ENCODE measurements around the gene LCOR.

The LCOR gene

DNA sequence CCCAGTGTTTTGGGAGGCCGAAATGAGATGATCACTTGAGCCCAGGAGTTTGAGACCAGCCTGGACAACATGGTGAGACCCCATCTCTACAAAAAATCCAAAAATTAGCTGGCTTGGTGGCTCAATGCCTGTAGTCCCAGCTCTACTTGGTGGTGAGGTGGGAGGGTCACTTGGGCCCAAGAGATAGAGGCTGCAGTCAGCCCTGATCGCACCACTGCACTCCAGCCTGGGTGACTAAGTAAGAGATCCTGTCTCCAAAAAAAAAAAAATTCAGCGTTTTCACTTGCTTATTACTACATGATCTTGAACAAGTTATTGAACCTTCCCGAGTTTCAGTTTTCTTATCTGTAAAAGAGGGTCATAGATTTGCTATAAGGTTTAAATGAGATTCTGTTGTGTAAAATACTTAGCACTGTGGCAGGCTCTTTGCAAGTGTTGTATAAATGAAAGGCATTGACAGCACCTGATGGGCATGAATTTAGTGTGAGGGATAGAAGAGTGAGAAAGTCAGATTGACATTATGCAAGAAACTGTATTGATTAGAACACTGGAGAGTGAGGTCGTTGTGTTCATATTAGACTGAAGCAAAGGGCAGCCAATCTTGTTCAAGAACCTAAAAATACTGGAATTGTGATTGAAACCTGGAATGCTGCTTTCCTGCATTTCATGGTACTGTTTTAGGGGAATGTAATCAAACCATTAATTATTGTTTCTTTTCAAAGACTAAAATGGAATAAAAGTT, 136.8 kb downstream of the LCOR start:
- Mint-ChIP-seq H3K4me1 (no peaks in the 10 kb centered on the region), H3K4me3 (no peak overlapping the region), H3K36me3 (peaks cover 6% of the 10 kb centered on the region), H3K27ac (no peak overlapping the region), H3K9me3 (no peaks in the 10 kb centered on the region)
- DNase-seq (ENCODE audit: low spot score in 2 of 2) (no peak), ATAC-seq (no peak)

DNA sequence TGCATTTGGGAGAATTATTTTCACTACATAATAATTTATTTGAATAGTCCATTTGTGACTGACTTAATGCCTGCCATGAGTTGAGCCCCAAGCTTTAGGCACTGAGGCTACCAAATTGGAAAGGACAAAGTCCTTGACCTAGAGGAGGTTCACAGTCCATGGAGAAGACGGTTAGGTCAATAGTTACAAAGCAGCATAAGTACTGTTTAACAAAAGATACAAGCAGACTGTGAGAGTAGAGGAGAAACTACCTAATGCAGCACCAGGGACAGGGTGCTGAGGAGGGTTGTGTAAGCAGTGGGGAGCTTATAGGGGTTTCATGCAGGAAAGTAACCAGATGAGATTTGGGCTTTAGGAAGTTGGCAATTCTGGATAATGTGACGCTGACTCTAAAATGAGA, 139.2 kb downstream of the LCOR start:
- H3K27ac Mint-ChIP-seq, result no peak overlapping the region
- no peak for ATAC-seq

DNA sequence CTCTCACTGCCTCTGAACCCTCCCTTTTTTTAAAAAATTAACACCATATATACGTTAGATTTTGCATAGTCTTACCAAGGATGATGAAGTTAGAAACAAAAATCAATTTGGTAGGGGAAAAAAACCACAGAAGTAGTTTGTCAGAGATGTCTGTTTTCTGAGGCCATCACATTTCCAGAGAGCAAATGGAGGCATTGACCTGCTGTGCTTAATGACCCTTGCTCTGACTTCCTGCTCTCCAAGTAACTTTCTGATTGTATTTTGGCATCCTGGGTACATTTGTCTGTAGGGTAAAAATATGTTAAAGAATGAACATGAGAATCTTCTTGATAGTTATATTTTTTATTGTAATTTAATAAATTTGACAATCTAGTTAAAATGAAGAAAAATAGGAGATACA, 140.2 kb downstream of the LCOR start:
- no peak overlapping the region for H3K27ac Mint-ChIP-seq
- DNase-seq (ENCODE audit: low spot score in 2 of 2), result no peak

More for the DNA sequence above, 139.2 kb downstream of the LCOR start:
- Mint-ChIP-seq H3K4me1 (no peaks in the 10 kb centered on the region), H3K9me3 (no peaks in the 10 kb centered on the region), H3K36me3 (no peaks in the 10 kb centered on the region), H3K4me3 (no peak overlapping the region)
- no peak for DNase-seq (ENCODE audit: low spot score in 2 of 2)

DNA sequence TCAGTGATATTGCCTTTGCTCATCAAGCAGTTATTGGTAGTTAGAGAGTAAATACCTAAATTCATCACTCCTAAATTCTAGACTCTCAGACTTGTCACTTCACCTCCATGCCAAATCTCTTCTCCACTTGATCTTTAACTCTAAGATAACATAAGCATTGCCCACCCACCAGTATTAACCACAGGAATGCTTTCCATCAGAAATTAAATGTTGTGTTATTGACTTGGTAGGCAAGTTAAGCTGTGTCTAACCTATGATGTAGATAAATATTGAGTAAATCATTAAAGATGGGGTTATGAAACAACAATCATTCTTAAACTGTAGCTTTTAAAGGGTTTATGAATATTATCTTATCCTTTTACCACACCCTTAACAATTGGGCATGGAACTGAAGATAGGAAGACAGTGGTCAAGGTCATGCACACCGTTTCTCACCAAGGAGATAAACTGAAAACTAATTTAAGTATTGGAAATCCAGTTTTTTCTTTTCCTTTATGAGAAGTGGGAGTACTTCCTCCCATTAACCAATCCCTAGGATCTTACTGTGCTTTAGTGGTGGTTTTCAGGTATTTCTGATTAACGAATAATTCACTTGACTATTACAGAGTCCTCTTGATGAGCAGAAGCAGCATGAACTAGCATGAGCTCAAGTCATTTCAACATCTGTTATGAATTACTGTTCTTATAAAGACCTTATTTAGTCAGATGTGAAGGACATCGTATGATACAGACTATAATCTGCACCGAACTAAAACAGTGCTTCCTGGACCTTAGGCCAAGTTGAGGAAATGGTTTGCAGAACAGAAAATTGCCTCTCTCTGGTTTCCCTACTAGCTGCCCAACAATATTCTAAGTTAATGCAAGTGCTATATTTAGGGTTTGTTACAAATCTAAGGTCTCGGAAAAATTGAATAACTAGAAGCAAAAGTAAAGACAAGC, 142.0 kb downstream of the LCOR start:
- no peak for ATAC-seq
- no peak for DNase-seq (ENCODE audit: low spot score in 2 of 2)
- no peaks in the 10 kb centered on the region for H3K9me3 Mint-ChIP-seq
- H3K27ac Mint-ChIP-seq, result no peak overlapping the region
- no peak overlapping the region for H3K4me3 Mint-ChIP-seq
- no peaks in the 10 kb centered on the region for H3K36me3 Mint-ChIP-seq
- H3K4me1 Mint-ChIP-seq, result peaks cover 15% of the 10 kb centered on the region

More for the DNA sequence above, 140.2 kb downstream of the LCOR start:
- Mint-ChIP-seq H3K4me3 (no peak overlapping the region), H3K9me3 (no peaks in the 10 kb centered on the region), H3K4me1 (no peaks in the 10 kb centered on the region), H3K36me3 (no peaks in the 10 kb centered on the region)
- ATAC-seq, result no peak

DNA sequence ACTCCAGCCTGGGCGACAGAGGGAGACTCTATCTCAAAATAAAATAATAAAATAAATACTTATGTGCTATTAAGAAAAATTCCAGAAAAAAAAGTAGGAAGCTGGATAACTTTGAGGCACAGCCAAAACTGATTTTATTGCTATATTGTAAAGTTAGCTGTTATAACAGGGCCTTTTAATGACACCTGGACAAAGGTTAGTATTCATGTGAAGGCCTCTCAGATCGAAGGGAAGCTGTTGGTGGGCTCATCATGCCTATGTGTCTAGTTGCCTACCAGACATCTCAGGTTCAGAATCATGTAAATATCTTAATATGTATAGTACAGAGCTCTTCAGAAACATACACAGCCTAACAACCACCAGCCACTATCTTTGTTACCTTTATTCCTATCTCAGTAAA, 143.0 kb downstream of the LCOR start:
- H3K4me1 Mint-ChIP-seq, result peaks cover 19% of the 10 kb centered on the region
- no peaks in the 10 kb centered on the region for H3K36me3 Mint-ChIP-seq
- H3K27ac Mint-ChIP-seq, result no peak overlapping the region

DNA sequence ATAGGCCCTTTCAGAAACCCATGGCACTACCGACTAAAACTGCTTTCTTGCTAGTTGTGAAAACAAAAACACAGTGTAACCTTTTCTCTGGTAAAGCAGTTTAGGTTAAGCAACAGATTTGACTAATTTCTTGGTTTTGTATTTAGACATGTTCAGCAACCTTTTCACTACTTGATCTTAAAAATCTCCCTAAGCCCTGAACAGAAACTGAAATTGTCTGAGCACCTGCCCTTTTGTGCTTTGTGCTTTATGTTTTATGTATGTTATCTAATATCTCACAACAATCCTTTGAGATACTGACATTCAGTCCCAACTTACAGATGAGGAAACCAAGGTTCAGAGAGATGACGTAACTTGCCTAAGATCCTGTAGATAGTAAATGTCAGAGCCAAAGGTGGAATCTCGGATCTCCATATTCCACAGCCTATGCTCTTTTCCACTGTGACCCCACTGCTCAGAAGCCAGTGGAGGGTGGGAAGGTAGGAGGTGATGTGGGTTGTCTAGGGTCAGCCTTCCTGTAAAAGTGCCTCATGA, 146.6 kb downstream of the LCOR start:
- peaks cover 22% of the 10 kb centered on the region for H3K36me3 Mint-ChIP-seq
- no peaks in the 10 kb centered on the region for H3K9me3 Mint-ChIP-seq
- peaks cover 19% of the 10 kb centered on the region for H3K4me1 Mint-ChIP-seq
- peak; percentile 94 for ATAC-seq
- peak overlapping the region; percentile 60 for H3K27ac Mint-ChIP-seq
- no peak for DNase-seq (ENCODE audit: low spot score in 2 of 2)
- peak overlapping the region; percentile 34 for H3K4me3 Mint-ChIP-seq

More for the DNA sequence above, 143.0 kb downstream of the LCOR start:
- no peaks in the 10 kb centered on the region for H3K9me3 Mint-ChIP-seq
- H3K4me3 Mint-ChIP-seq, result no peak overlapping the region
- no peak for DNase-seq (ENCODE audit: low spot score in 2 of 2)
- ATAC-seq, result no peak

DNA sequence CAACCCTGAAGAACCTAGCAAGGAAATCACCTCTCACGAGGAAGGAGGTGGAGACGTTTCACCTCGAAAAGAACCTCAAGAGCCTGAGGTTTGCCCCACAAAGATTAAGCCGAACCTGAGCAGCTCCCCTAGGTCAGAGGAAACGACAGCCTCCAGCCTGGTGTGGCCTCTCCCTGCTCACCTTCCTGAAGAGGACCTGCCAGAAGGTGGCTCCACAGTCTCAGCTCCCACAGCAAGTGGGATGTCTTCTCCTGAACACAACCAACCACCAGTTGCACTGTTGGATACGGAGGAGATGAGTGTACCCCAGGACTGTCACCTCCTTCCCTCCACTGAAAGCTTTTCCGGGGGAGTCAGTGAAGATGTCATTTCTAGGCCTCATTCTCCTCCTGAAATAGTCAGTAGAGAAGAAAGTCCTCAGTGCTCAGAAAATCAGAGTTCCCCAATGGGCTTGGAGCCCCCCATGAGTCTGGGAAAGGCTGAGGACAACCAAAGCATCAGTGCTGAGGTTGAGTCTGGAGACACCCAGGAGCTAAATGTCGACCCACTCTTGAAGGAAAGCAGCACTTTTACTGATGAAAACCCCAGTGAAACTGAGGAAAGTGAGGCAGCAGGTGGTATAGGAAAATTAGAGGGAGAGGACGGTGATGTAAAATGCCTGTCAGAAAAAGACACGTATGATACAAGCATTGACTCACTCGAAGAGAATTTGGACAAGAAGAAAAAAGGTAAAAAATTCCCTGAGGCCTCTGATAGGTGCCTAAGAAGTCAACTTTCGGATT, 150.2 kb downstream of the LCOR start:
- H3K4me3 Mint-ChIP-seq, result no peak overlapping the region
- peaks cover 28% of the 10 kb centered on the region for H3K4me1 Mint-ChIP-seq
- H3K36me3 Mint-ChIP-seq, result peaks cover 22% of the 10 kb centered on the region
- H3K27ac Mint-ChIP-seq, result no peak overlapping the region
- DNase-seq (ENCODE audit: low spot score in 2 of 2), result no peak
- no peaks in the 10 kb centered on the region for H3K9me3 Mint-ChIP-seq
- no peak for ATAC-seq

DNA sequence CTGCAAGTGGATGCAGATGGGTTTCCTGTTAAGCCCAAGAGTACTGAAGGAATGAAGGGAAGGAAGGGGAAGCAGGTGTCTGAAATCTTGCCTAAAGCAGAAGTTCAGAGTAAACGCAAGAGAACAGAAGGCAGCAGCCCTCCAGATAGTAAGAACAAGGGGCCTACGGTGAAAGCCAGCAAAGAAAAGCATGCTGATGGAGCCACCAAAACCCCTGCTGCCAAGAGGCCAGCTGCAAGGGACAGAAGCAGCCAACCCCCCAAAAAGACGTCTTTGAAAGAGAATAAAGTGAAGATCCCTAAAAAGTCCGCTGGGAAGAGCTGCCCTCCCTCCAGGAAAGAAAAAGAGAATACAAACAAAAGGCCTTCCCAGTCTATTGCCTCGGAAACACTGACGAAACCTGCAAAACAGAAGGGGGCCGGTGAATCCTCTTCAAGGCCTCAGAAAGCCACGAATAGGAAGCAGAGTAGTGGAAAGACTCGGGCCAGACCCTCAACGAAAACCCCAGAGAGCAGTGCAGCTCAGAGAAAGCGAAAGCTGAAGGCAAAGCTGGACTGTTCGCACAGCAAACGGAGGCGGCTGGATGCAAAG, 152.5 kb downstream of the LCOR start:
- Mint-ChIP-seq H3K4me1 (peaks cover 8% of the 10 kb centered on the region), H3K9me3 (no peaks in the 10 kb centered on the region), H3K27ac (no peak overlapping the region), H3K36me3 (peaks cover 22% of the 10 kb centered on the region), H3K4me3 (no peak overlapping the region)
- no peak for ATAC-seq
- DNase-seq (ENCODE audit: low spot score in 2 of 2), result no peak

DNA sequence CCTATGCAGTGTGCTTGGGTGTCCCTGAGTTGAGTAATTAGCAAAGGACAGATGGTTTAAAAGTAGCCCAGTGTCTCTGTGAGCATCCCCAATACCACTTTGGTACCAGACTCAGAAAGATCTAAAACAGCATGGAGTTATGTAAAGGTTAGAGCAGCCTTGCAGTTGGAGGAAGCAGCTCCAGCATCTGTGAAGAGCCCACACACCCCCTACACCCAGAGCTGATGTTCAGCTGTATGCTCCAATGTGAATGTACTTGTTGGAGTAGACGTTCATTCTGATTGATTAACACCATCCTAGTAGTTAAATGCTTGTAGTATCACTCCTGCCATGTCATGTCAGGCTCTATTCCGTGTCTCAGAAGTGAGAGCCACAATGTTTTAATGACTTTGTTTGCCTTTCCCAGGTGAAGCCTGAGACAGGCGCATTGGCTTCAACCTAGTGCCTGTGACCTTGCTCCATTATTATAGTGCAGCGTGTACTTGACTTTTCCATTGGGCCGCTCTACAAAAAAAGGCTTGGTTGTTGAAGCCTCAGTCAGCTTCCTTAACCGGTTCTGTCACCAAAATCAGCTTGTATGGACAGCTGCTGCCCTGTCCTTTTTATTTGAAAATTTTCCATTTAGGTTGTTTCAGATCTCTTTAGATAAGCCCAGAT, 154.2 kb downstream of the LCOR start:
- H3K4me3 Mint-ChIP-seq, result no peak overlapping the region
- peaks cover 20% of the 10 kb centered on the region for H3K36me3 Mint-ChIP-seq
- H3K4me1 Mint-ChIP-seq, result peaks cover 17% of the 10 kb centered on the region
- H3K9me3 Mint-ChIP-seq, result no peaks in the 10 kb centered on the region
- no peak for ATAC-seq
- H3K27ac Mint-ChIP-seq, result no peak overlapping the region
- DNase-seq (ENCODE audit: low spot score in 2 of 2), result no peak

DNA sequence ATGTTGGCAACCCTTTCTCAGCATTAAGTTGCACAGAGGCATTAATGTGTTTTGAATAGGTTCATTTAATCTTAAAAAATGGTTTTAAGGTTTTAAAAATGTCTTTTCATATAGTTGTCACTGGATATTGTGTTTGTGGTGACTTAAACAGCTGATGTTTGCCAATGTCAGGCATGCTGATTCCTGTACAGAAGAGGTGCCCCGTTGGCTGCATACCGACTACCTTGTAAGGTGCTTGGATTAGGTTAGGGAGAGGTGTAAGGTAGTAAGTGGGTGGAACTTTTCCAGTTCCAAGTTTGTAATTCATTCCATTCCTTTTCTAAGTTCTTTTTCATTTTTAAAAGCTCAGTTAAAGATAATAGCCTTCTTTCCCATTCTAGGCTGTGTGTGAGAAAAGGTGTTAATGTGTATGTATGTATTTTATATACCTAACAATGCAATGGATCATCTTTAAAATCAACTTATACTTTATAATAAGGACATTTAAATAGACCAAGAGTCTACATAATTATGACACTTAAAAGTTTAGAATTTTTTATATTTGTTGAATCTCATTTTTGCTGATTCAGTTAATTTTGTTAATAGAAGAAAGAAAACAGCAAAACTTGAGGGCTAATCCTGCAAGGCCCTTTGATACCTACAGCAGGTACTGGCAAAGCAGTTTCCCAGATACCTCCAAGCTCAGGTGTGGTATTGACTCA, 155.2 kb downstream of the LCOR start:
- Mint-ChIP-seq H3K9me3 (no peaks in the 10 kb centered on the region), H3K36me3 (peaks cover 11% of the 10 kb centered on the region), H3K27ac (no peak overlapping the region), H3K4me1 (peaks cover 23% of the 10 kb centered on the region), H3K4me3 (no peak overlapping the region)
- no peak for ATAC-seq
- DNase-seq (ENCODE audit: low spot score in 2 of 2), result no peak

DNA sequence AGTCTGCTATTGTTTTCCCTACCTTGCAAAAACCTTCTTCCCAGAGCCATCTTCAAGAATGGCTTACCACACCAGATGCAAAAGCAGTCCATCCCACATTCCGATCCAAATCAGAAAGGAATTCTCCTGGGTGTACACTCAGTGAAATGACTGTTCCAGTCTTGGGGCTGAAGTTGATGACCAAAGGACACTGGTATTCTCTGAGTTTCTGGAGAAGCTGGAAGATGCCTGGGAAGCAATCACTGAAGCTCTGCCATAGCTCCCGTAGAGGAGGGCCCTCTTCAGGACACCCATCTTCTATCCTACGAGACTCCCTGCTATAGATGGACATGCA, 155.7 kb downstream of the LCOR start:
- ATAC-seq, result no peak

DNA sequence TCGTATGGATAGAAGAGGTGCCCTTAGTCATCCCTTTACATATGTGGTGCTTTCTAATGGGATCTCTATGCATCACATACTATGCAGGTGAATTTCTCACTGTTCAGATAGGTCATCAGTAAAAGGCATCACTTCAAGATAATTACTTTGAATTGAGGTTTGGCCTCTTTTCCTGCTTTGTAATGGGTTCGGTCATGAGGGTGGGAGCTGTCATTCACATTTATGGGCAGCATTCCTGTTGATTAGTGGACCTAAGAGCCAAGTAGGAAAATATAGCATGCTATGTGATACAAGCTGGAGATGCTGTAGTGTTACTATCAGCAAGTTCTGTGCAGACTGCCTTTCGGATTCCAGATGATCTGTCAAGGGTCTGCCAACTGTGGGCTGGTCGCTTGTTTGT, 156.3 kb downstream of the LCOR start:
- Mint-ChIP-seq H3K4me1 (peaks cover 29% of the 10 kb centered on the region), H3K4me3 (no peak overlapping the region), H3K27ac (no peak overlapping the region), H3K36me3 (peaks cover 8% of the 10 kb centered on the region), H3K9me3 (no peaks in the 10 kb centered on the region)
- no peak for ATAC-seq
- no peak for DNase-seq (ENCODE audit: low spot score in 2 of 2)

More for the DNA sequence above, 155.7 kb downstream of the LCOR start:
- peaks cover 8% of the 10 kb centered on the region for H3K36me3 Mint-ChIP-seq
- no peak overlapping the region for H3K4me3 Mint-ChIP-seq
- H3K9me3 Mint-ChIP-seq, result no peaks in the 10 kb centered on the region
- no peak for DNase-seq (ENCODE audit: low spot score in 2 of 2)
- peaks cover 27% of the 10 kb centered on the region for H3K4me1 Mint-ChIP-seq
- H3K27ac Mint-ChIP-seq, result no peak overlapping the region

DNA sequence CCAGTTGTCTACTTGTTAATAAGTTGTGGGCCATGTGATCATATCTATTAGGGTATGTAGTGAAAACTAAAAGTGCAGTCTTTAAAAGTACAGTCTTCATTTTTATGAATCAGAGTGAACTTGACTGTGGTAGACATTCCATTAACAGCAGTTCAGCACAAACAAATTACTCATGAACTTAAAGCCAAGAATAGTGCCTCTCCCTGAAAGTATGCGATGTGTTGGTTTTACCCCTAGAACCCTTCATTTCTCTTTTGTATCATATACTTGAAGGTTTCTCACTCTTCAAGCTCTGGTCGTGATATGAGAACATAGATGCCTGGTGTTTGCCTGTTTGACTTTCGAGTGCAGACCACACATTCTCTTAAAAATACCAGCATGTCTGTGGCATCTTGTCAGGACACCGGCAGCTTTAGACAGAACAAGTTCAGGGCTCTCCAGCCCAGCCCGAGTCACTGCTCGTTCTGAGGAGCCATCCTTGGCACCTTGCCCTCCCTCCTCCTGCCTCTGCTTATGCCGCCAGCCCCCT, 159.3 kb downstream of the LCOR start:
- peak; percentile 96 for ATAC-seq
- no peak overlapping the region for H3K27ac Mint-ChIP-seq

DNA sequence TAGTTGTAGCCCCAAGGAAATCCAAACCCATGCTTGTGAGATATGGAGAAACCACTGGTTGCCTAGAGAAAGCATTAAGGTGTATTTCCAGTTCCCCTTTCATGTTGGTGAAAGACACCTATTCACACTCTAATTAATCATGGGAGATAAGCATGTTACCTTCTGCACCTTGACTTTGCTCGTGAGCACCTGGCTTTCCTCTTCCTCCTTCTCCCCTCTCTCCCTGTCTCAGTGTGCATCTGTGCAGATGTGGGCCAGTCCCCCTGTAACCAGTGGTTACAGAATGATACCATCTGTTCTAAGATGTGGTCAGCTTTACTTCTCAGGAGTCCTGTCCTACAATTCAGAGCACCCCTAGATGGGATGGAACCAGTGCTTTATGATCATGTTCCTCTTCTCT, 160.6 kb downstream of the LCOR start:
- ATAC-seq (no peak), DNase-seq (ENCODE audit: low spot score in 2 of 2) (no peak)
- Mint-ChIP-seq H3K9me3 (no peaks in the 10 kb centered on the region), H3K4me1 (peaks cover 21% of the 10 kb centered on the region), H3K36me3 (peaks cover 8% of the 10 kb centered on the region), H3K4me3 (no peak overlapping the region), H3K27ac (no peak overlapping the region)

More for the DNA sequence above, 159.3 kb downstream of the LCOR start:
- H3K9me3 Mint-ChIP-seq, result no peaks in the 10 kb centered on the region
- H3K36me3 Mint-ChIP-seq, result peaks cover 8% of the 10 kb centered on the region
- no peak for DNase-seq (ENCODE audit: low spot score in 2 of 2)
- peaks cover 21% of the 10 kb centered on the region for H3K4me1 Mint-ChIP-seq
- H3K4me3 Mint-ChIP-seq, result no peak overlapping the region
